HG03103 (cell line): ENCODE measurements around the gene NANP.

Experiments
- ATAC-seq: cut with Tn5 transposase; IDR thresholded peaks from one replicate; pipeline ENCODE4 v1.9.1; 2021; ENCODE audit warnings: low read depth; ENCODE audit not compliant: unreplicated experiment

Gene NANP

DNA sequence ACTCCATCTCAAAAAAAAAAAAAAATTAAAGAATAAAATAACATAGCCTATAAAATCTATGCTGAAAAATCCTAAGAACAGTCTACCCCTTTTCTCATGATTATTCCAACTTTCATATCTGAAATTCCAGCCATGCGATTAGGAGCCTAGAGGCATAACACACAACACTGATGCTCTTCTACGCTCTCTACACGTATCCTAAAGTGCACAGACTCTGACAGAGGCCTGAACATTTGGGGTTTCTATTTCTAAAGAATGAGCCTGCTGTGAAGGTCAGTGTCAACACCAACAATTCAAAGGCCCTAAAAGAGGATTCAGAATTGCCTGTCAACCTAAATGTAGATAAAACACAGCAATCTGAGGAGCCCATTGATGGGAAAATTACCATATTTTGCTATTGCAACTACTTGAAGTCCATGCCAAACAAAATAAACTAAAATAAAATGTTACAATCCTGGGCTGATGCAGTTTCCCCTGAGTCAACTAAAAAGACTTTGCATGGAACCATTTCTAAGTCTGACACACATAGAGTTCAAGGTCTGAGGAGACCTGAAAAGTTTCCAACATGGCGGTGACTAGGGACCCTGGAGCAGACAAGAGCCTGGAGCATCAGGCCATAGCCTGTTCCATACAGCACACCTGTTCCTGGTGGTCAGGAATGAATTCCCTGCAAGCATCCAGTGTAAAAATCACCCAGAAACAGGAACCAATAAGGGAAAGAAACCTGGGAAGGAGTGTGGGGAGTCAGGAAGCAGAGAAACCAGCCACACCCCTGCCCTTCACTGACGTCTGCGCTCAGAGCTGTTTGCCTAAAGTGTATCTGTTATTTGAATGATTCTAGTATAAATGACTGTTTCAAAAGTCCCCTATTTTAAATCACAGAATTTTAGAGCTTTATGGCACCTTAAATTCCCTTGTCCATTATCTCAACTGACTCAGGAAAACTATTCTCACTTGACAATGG lies 50.2 kb downstream of the NANP start:
- ATAC-seq = no peak

DNA sequence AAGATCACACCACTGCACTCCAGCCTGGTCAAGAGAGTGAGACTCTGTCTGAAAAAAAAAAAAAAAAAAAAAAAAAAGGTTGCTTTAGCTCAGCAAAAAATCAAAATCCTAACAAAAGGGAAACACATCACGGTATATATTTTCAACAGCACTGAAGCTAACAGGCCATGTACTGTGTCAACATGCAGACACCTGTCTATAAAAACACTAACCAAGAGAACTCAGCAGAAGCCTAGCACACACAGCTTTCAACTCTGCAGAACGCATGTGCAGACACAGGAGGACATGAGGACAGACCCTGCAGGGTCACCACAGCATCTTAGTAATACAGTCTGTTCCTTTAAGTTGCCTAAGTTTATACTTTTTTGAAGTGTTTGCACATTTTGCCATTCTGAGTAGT lies 52.0 kb downstream of the NANP start:
- ATAC-seq = no peak

DNA sequence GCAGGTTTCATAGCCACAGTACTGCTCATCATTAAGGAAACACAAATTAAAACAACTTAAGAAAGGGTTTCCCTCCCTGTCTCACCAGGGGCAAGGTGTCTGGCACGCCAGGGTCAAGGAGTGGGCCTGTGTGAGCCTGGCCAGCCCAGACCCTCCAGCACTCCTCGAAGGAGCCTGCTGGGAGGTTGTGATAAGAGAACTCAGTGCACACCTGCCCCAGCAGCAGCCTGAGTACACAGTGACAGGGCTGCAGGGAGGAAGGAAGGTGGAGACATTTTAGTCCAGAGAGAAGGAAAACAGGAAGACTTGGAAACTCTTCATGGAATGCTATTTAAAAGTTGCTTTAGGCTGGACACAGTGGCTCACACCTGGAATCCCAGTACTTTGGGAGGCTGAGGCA lies 52.6 kb downstream of the NANP start:
- no peak for ATAC-seq

DNA sequence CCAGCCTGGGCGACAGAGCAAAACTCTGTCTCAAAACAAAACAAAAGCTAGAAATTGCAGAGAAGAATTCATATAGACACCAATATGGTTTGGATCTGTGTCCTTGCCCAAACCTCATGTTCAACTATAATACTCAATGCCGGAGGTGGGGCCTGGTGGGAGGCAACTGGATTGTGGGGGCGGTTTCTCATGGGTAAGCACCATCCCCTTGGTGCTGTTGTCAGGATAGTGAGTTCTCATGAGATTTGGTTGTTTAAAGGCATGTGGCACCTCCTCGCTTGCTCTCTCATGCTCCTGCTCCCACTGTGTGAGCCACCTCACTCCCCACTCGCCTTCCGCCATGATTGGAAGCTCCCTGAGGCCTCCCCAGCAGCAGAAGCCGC lies 53.7 kb downstream of the NANP start:
- no peak for ATAC-seq

DNA sequence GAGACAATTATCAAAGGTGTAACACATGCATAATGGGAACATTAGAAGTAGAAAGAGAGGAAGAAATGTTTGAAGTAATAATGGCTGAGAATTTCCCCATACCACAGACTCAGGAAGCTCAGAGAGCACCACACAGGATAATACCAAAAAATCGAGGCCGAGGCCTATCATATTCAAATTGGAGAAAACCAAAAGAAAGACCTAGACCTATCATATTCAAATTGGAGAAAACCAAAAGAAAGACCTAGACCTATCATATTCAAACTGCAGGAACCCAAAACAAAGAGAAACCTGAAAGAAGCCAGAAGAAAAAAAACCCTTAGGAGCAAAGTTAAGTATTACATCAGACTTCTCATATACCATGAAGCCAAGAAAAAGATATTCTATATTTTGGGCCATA lies 56.5 kb downstream of the NANP start:
- ATAC-seq = no peak

DNA sequence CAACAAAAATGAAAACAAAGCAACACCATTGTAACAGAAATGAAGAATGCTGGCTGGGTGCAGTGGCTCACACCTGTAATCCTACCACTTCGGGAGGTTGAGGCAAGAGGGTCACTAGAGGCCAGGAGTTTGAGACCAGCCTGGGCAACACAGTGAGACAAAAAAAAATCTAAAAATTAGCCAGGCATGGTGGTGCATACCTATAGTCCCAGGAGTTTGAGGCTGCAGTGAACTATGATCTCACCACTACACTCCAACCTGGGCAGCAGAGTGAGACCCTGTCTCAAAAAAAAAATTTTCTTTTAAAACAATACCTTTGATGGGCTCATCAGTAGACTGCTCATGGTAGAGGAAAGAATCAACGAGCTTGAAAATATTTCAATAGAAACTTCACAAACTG lies 57.0 kb downstream of the NANP start:
- ATAC-seq = no peak

DNA sequence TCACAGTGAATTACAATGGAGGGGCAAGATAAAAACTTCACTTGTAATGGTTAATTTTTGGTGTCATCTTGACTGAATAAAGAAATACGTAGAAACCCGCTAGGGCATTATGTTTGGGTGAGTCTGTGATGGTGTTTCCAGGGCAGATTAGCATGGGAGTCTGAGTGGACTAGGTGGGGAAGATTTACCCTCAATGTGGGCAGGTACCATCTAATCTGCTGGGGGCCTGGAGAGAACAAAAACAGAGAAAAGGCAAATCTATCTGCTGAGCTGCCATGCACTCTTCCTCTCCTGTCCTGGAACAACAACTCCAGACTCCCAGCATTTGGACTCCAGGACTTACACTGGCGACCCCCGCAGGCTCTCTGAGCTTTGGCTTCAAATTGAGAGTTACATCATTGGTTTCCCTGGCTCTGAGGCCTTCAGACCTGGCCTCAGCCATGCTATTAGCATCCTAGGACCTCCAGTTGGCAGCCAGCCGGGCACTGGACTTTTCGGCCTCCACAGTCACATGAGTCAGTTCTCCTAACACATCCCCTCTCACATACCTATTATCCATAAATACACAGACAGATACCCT lies 58.1 kb downstream of the NANP start:
- ATAC-seq = no peak

DNA sequence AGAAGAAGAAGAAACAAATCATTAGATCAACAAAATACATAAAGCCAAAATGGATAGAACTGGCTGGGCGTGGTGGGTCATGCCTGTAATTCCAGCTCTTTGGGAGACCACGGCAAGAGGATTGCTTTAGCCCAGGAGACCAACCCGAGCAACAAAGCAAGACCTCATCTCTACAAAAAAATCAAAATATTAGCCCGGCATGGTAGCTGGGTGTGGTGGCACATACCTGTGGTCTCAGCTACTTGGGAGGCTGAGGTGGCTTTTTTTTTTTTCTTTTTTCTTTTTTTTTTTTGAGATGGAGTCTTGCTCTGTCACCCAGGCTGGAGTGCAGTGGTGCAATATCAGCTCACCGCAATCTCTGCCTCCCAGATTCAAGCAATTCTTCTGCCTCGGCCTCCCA lies 59.9 kb downstream of the NANP start:
- ATAC-seq = no peak

DNA sequence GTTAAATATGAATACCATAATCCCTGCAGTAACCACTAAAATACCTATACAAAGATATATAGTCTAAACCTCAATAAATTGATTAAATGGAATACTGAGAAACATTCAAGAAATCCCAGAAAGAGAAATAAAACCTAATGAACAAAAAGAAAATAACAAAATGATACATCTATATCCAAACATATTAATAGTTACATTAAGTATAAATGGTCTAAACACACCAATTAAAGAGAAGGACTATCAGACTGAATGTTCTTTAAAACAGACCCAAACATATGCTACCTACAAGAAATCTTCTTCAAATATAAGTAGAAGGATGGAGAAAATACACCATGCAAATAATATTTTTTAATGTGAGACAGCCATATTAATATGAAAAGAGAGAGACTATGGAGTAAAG lies 60.5 kb downstream of the NANP start:
- no peak for ATAC-seq
